ENCODE results near the gene SNX30.

SNX30 gene

GRCh38 chr9:112914524-112914923, 164.0 kb downstream of the SNX30 start:
- Histone ChIP-seq H3K9me3 (ENCODE audit: insufficient read depth, low read depth, low read length) (no peaks in the 10 kb centered on the region), H3K4me2 (ENCODE audit: low read depth, low read length, poor library complexity, severe bottlenecking) (no peak overlapping the region), H3K36me3 (ENCODE audit: insufficient read depth, low read length) (no peaks in the 10 kb centered on the region), H3K9ac (ENCODE audit: low read depth, low read length, poor library complexity, severe bottlenecking) (no peak overlapping the region), H3K79me2 (ENCODE audit: insufficient read depth, low read length) (no peaks in the 10 kb centered on the region), H3K9me2 (replicated peaks; ENCODE audit: low read depth, low read length) (no peaks in the 10 kb centered on the region), H3K27me3 (ENCODE audit: insufficient read depth, low read length, poor library complexity, severe bottlenecking) (no peaks in the 10 kb centered on the region), H3F3A (ENCODE audit: low read depth) (no peaks in the 10 kb centered on the region), H4K20me1 (ENCODE audit: insufficient read depth, low read length, poor library complexity, severe bottlenecking) (no peaks in the 10 kb centered on the region), H3K4me3 (ENCODE audit: low read length, poor library complexity, severe bottlenecking) (no peak overlapping the region), H3K4me1 (ENCODE audit: insufficient read depth, low read length, poor library complexity, severe bottlenecking) (no peaks in the 10 kb centered on the region), H2AFZ (ENCODE audit: low read length) (no peak overlapping the region)
- TF ChIP-seq EZH2phosphoT487 (IDR thresholded peaks at IDR 0.05; ENCODE audit: borderline replicate concordance) (no peak), CTCF (conservative IDR thresholded peaks at IDR 0.05; ENCODE audit: low read length) (no peak)

- H3K36me3 ChIP-seq (ENCODE audit: insufficient read depth, low read length) = no peaks in the 10 kb centered on the region
- no peaks in the 10 kb centered on the region for H3K4me1 ChIP-seq (ENCODE audit: insufficient read depth, low read length, poor library complexity, severe bottlenecking)
- H3K79me2 ChIP-seq (ENCODE audit: insufficient read depth, low read length) = no peaks in the 10 kb centered on the region
- no peak overlapping the region for H2AFZ ChIP-seq (ENCODE audit: low read length)
- TF ChIP-seq CTCF (conservative IDR thresholded peaks at IDR 0.05; ENCODE audit: low read length) (no peak), EZH2phosphoT487 (IDR thresholded peaks at IDR 0.05; ENCODE audit: borderline replicate concordance) (no peak)
- H3K9ac ChIP-seq (ENCODE audit: low read depth, low read length, poor library complexity, severe bottlenecking) = no peak overlapping the region
- H3K9me2 ChIP-seq (replicated peaks; ENCODE audit: low read depth, low read length) = no peaks in the 10 kb centered on the region
- no peaks in the 10 kb centered on the region for H3K9me3 ChIP-seq (ENCODE audit: insufficient read depth, low read depth, low read length)
- H3K4me3 ChIP-seq (ENCODE audit: low read length, poor library complexity, severe bottlenecking) = no peak overlapping the region
- no peak overlapping the region for H3K4me2 ChIP-seq (ENCODE audit: low read depth, low read length, poor library complexity, severe bottlenecking)
- H4K20me1 ChIP-seq (ENCODE audit: insufficient read depth, low read length, poor library complexity, severe bottlenecking) = no peaks in the 10 kb centered on the region
- no peaks in the 10 kb centered on the region for H3F3A ChIP-seq (ENCODE audit: low read depth)
- H3K27me3 ChIP-seq (ENCODE audit: insufficient read depth, low read length, poor library complexity, severe bottlenecking) = no peaks in the 10 kb centered on the region
Measured at GRCh38 chr9:112917047-112917986, 166.8 kb downstream of the SNX30 start.

GRCh38 chr9:112917987-112918362, 167.4 kb downstream of the SNX30 start:
- Histone ChIP-seq H3K79me2 (ENCODE audit: insufficient read depth, low read length) (no peaks in the 10 kb centered on the region), H3K4me3 (ENCODE audit: low read length, poor library complexity, severe bottlenecking) (no peak overlapping the region), H3K9me3 (ENCODE audit: insufficient read depth, low read depth, low read length) (no peaks in the 10 kb centered on the region), H2AFZ (ENCODE audit: low read length) (no peak overlapping the region), H3K4me2 (ENCODE audit: low read depth, low read length, poor library complexity, severe bottlenecking) (no peak overlapping the region), H3K9ac (ENCODE audit: low read depth, low read length, poor library complexity, severe bottlenecking) (no peak overlapping the region), H3K27me3 (ENCODE audit: insufficient read depth, low read length, poor library complexity, severe bottlenecking) (no peaks in the 10 kb centered on the region), H3K4me1 (ENCODE audit: insufficient read depth, low read length, poor library complexity, severe bottlenecking) (no peaks in the 10 kb centered on the region), H3K9me2 (replicated peaks; ENCODE audit: low read depth, low read length) (no peaks in the 10 kb centered on the region), H3F3A (ENCODE audit: low read depth) (no peaks in the 10 kb centered on the region), H4K20me1 (ENCODE audit: insufficient read depth, low read length, poor library complexity, severe bottlenecking) (no peaks in the 10 kb centered on the region), H3K36me3 (ENCODE audit: insufficient read depth, low read length) (no peaks in the 10 kb centered on the region)
- no peak for TF ChIP-seq EZH2phosphoT487 (IDR thresholded peaks at IDR 0.05; ENCODE audit: borderline replicate concordance)
- TF ChIP-seq CTCF (conservative IDR thresholded peaks at IDR 0.05; ENCODE audit: low read length) = no peak
